ENCODE data around the gene RAP1GAP2.

The RAP1GAP2 gene

DNA sequence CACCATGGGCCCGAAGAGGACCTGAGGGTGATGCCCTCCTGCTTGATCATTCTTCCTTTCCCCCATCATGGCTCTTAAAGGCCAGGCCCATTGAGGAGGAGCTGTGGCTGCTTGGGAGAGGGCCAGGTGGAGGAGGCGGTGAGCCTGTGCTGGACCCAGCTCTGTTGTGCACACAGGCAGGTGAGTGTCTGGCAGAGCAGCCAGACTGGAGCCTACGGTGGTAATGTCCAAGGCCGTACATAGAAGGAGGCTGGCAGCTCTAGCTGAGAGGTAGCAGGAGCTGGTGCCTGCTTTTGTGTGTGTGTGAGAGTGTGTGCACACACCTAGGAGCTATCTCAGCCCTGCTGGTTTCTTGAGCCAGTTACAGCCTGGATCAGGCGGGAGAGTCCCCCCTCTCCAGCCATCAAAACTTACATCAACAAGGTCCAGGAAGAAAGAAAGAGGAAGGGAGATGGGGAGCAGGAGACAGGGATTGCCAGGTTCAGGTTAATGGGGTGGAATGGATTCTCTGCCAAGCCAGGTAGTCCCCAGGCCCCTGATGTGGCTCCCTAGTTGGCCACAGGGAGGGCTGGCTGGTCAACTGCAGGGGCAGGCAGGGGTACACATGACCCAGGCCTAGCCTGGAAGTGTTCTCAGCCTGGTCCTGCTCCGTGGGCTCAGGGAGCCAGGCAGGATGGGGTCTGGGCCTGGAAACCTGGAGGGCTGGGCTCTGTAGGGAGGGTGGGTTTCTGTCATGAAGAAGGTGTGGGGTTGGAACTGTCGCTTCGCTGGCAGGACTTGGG is 107.1 kb downstream of the RAP1GAP2 start:
- no peaks in the 10 kb centered on the region for H3K27me3 ChIP-seq (ENCODE audit: control insufficient read depth, insufficient read depth, low read length)
- H3K27ac ChIP-seq (ENCODE audit: low read depth, low read length) = no peak overlapping the region
- H3K9me3 ChIP-seq (ENCODE audit: control insufficient read depth, insufficient read depth, low read length) = no peaks in the 10 kb centered on the region
- peaks cover 1% of the 10 kb centered on the region; the same call in 1 of the 2 replicates for H3K4me1 ChIP-seq (ENCODE audit: control insufficient read depth, insufficient read depth, low read length)
- peaks cover 18% of the 10 kb centered on the region for H3K36me3 ChIP-seq (ENCODE audit: control insufficient read depth, insufficient read depth, low read length)
- H3K9ac ChIP-seq (ENCODE audit: low read depth, low read length) = no peak overlapping the region
- H3K4me3 ChIP-seq (ENCODE audit: low read depth, low read length) = no peak overlapping the region

DNA sequence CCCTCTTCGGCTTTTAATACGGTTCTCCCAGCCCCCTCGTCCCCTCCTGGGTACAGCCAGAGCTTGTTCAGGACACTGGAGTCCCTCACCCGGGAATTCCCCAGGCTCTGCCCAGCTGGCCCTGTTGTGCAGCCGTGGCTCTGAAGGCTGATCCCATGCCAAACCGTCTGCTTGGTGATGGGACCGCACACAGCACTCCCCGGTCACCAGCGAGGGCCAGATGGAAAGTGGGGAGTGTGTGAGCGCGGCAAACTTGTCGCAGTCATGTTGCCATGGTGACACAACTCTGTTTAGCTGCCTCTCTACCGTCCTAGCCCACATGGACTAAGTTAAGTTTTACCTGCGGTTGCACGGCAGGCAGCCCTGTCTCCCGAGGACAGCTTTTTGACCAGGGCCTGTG is 107.9 kb downstream of the RAP1GAP2 start:
- no peaks in the 10 kb centered on the region; the same call in 1 of the 2 replicates for H3K4me1 ChIP-seq (ENCODE audit: control insufficient read depth, insufficient read depth, low read length)
- H3K9me3 ChIP-seq (ENCODE audit: control insufficient read depth, insufficient read depth, low read length) = no peaks in the 10 kb centered on the region
- no peaks in the 10 kb centered on the region for H3K27me3 ChIP-seq (ENCODE audit: control insufficient read depth, insufficient read depth, low read length)
- H3K9ac ChIP-seq (ENCODE audit: low read depth, low read length) = no peak overlapping the region
- no peak overlapping the region for H3K27ac ChIP-seq (ENCODE audit: low read depth, low read length)
- H3K36me3 ChIP-seq (ENCODE audit: control insufficient read depth, insufficient read depth, low read length) = peaks cover 19% of the 10 kb centered on the region
- H3K4me3 ChIP-seq (ENCODE audit: low read depth, low read length) = no peak overlapping the region

DNA sequence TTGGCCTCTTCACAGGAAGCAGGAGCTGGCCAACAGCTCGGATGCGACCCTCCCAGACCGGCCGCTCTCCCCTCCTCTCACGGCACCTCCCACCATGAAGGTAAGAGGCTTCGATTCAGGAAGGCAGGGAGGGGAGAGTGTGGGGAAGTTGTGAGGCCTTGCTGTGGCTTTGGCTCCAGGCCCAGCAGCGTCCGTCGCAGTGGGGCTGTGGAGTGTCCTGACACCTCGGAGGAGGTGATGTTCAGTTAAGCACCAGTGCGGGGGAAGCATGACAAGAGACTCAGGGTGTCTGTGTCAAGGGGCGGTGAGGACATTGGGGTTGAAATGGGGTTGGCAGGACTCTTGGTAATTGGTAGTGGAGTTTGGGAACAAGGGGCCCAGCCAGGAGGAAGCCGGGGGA is 109.0 kb downstream of the RAP1GAP2 start:
- Histone ChIP-seq H3K9me3 (ENCODE audit: control insufficient read depth, insufficient read depth, low read length) (no peaks in the 10 kb centered on the region), H3K4me3 (ENCODE audit: low read depth, low read length) (no peak overlapping the region), H3K27me3 (ENCODE audit: control insufficient read depth, insufficient read depth, low read length) (no peaks in the 10 kb centered on the region), H3K4me1 (ENCODE audit: control insufficient read depth, insufficient read depth, low read length) (no peaks in the 10 kb centered on the region; the same call in 1 of the 2 replicates), H3K27ac (ENCODE audit: low read depth, low read length) (no peak overlapping the region), H3K9ac (ENCODE audit: low read depth, low read length) (no peak overlapping the region), H3K36me3 (ENCODE audit: control insufficient read depth, insufficient read depth, low read length) (peaks cover 19% of the 10 kb centered on the region)

DNA sequence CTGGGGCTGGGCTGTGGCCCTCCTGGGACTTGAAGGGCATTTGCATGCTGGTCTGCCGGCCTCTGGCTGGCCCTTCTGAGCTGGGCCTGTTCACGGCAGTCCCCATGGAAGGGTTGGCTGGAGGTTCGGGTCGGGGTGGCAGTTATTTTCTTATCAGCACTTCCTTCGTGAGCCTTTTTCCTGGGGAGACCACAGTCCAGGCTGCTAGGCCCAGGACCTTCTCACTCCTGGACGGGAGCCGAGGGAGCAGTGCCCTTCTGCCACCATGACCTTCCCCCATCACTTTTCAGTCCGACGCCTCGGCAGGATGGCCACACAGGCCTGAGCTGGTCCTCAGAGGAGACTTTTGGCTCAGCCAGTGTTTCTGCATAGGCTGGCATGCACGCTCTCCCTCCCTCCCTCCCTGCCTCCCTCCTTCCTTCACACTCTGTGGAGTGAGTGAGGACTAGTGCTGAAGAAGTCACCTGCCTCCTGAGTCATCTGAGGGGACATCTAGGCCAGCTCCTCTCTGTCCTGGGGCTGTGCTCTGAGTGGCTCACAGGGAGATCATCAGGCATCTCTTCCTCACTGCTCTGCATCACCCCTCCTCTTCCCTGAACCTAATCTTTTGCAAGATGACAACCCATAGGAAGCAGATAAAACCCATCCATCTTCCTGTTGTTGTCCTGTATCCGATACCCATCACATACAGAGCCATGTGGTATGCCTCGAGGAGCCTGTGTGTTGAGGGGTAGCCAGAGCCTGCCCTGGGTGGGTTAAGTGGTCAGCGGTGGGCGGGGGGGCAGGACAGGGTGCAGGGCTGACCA is 109.7 kb downstream of the RAP1GAP2 start:
- Histone ChIP-seq H3K4me3 (ENCODE audit: low read depth, low read length) (no peak overlapping the region), H3K4me1 (ENCODE audit: control insufficient read depth, insufficient read depth, low read length) (no peaks in the 10 kb centered on the region; the same call in 1 of the 2 replicates), H3K36me3 (ENCODE audit: control insufficient read depth, insufficient read depth, low read length) (peaks cover 19% of the 10 kb centered on the region), H3K27me3 (ENCODE audit: control insufficient read depth, insufficient read depth, low read length) (no peaks in the 10 kb centered on the region), H3K9ac (ENCODE audit: low read depth, low read length) (no peak overlapping the region), H3K27ac (ENCODE audit: low read depth, low read length) (no peak overlapping the region), H3K9me3 (ENCODE audit: control insufficient read depth, insufficient read depth, low read length) (no peaks in the 10 kb centered on the region)

DNA sequence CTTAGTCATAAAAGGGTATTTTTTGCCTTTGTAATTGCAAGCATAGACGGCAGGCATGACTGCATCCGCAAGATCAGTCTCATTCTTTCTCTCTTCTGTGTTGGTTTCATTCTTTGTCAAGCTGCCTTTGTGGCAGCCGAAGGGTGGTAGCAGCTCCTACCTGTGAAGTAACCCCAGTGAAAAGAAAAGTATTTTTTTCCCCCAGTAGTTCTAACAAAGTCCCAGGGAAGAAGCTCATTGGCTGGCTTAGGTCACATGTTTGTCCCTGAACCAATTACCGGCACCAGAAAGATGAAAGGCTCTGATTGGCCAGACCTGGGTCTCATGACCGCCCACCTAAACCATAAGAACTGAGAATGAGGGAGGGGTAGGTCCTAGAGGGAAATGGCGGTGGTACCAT is 110.7 kb downstream of the RAP1GAP2 start:
- Histone ChIP-seq H3K9ac (ENCODE audit: low read depth, low read length) (no peak overlapping the region), H3K27ac (ENCODE audit: low read depth, low read length) (no peak overlapping the region), H3K9me3 (ENCODE audit: control insufficient read depth, insufficient read depth, low read length) (no peaks in the 10 kb centered on the region), H3K36me3 (ENCODE audit: control insufficient read depth, insufficient read depth, low read length) (peaks cover 22% of the 10 kb centered on the region), H3K27me3 (ENCODE audit: control insufficient read depth, insufficient read depth, low read length) (no peaks in the 10 kb centered on the region), H3K4me1 (ENCODE audit: control insufficient read depth, insufficient read depth, low read length) (no peaks in the 10 kb centered on the region; the same call in 1 of the 2 replicates), H3K4me3 (ENCODE audit: low read depth, low read length) (no peak overlapping the region)

DNA sequence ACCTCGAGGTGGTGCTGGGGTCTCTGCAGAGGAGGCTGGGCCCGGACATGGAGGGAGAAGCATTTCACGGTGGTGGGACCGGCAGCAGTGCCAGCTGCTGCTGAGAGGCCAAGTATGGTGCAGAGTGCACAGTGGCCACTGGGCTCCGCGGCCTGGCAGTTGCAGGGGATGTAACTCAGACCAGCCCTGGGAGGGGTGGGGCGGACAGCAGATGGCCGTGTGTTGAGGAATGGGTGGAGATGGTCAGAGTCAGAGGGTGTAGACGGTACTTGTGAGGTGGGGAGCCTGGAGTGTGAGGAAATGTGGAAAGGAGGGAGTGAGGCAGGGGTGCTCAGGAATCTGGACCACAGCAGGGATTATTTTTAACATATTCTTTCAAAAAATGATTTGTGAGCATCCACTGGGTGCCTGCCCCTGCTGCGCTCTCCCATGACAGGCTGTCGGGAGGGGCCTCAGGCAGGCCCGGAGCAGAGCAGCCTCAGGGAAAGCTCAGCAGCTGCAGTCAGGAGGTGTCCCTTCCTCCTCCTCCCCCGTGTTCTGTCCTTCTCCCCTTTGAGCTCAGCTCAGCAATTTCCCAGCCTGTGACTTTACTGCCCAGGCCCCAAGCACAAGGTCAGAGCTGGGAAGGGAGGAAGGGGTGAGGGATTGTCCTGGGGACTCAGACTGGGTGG is 113.1 kb downstream of the RAP1GAP2 start:
- H3K4me1 ChIP-seq (ENCODE audit: control insufficient read depth, insufficient read depth, low read length) = no peaks in the 10 kb centered on the region
- H3K4me3 ChIP-seq (ENCODE audit: low read depth, low read length) = no peak overlapping the region
- H3K9me3 ChIP-seq (ENCODE audit: control insufficient read depth, insufficient read depth, low read length) = no peaks in the 10 kb centered on the region
- H3K9ac ChIP-seq (ENCODE audit: low read depth, low read length) = no peak overlapping the region
- no peaks in the 10 kb centered on the region for H3K27me3 ChIP-seq (ENCODE audit: control insufficient read depth, insufficient read depth, low read length)
- peaks cover 23% of the 10 kb centered on the region for H3K36me3 ChIP-seq (ENCODE audit: control insufficient read depth, insufficient read depth, low read length)
- H3K27ac ChIP-seq (ENCODE audit: low read depth, low read length) = no peak overlapping the region

DNA sequence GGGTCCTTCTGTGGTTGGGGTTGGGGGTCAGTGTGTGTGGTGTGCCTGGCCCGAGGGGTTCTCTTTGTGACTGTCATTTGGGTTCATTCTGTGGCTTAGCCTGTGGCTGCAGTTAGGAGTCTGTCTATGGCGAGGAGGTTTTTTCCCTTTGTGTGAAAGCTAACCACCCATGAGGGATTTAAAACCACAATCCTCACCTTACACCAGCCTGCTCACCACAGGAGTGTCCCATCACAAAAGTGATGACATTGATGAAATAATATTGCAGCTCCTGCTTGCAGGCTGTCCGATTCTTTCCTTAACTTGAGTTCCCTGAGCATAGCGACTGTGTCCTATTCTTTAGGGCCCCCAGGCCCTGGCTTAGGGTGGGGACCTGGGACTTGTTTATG is 113.6 kb downstream of the RAP1GAP2 start:
- Histone ChIP-seq H3K36me3 (ENCODE audit: control insufficient read depth, insufficient read depth, low read length) (peaks cover 23% of the 10 kb centered on the region), H3K27ac (ENCODE audit: low read depth, low read length) (no peak overlapping the region), H3K27me3 (ENCODE audit: control insufficient read depth, insufficient read depth, low read length) (no peaks in the 10 kb centered on the region), H3K9me3 (ENCODE audit: control insufficient read depth, insufficient read depth, low read length) (no peaks in the 10 kb centered on the region), H3K9ac (ENCODE audit: low read depth, low read length) (no peak overlapping the region), H3K4me3 (ENCODE audit: low read depth, low read length) (no peak overlapping the region), H3K4me1 (ENCODE audit: control insufficient read depth, insufficient read depth, low read length) (no peaks in the 10 kb centered on the region)

DNA sequence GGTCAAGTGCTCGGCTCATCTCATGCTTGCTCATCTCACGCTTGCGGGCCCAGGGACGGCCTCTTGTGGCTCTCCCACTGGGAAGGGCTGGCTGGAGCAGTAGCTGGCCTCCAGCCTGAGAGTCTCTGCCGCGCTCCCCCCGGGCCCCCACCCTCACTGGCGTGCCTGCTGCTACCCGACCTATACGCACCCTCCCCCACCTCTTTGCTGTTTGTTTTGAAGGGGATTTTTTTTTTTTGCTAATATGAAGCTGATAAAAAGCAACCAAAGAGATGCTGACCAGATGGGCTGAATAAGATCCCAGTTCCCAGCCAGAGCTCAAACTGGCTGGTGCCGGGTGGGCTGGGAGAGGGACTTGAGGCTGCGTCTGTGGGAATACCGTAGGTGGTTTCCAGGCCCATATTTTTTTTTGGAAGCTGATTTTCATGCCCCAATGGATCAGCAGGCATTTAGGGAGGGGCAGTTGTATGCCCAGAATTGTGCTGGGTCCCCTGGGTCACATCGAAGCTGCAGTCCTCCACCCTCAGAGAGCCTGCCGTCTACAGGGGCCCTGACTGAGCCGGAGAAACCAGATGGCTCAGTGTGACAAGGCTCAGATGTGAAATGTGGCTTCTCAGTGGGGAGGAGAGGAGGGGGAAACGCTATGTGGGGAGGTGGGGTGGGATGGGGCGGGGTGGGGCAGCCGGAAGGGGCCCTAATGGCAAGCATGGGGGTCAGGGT is 115.0 kb downstream of the RAP1GAP2 start:
- no peak overlapping the region for H3K9ac ChIP-seq (ENCODE audit: low read depth, low read length)
- no peak overlapping the region for H3K4me3 ChIP-seq (ENCODE audit: low read depth, low read length)
- no peaks in the 10 kb centered on the region for H3K4me1 ChIP-seq (ENCODE audit: control insufficient read depth, insufficient read depth, low read length)
- H3K27ac ChIP-seq (ENCODE audit: low read depth, low read length) = no peak overlapping the region
- no peaks in the 10 kb centered on the region for H3K9me3 ChIP-seq (ENCODE audit: control insufficient read depth, insufficient read depth, low read length)
- H3K36me3 ChIP-seq (ENCODE audit: control insufficient read depth, insufficient read depth, low read length) = peaks cover 21% of the 10 kb centered on the region
- no peaks in the 10 kb centered on the region for H3K27me3 ChIP-seq (ENCODE audit: control insufficient read depth, insufficient read depth, low read length)

DNA sequence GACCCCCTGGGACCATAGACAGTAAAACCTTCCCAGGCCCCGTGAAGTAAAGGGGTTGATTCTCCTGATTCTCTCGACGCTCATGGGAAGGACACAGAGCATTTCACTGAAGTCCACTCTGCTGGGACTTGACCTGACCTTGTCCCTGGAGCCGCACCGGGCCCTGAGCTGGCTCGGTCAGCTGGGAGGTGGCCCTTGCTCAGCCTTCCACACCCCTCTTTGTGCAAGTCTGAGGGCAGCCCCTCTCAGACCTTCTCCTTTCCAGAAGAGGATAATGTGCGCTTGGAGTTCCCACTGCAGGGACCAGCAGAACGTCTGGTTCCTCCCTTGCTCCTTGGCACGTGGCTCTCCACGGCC is 115.5 kb downstream of the RAP1GAP2 start:
- Histone ChIP-seq H3K36me3 (ENCODE audit: control insufficient read depth, insufficient read depth, low read length) (peaks cover 19% of the 10 kb centered on the region), H3K9ac (ENCODE audit: low read depth, low read length) (no peak overlapping the region), H3K4me1 (ENCODE audit: control insufficient read depth, insufficient read depth, low read length) (no peaks in the 10 kb centered on the region), H3K27ac (ENCODE audit: low read depth, low read length) (no peak overlapping the region), H3K4me3 (ENCODE audit: low read depth, low read length) (no peak overlapping the region), H3K27me3 (ENCODE audit: control insufficient read depth, insufficient read depth, low read length) (no peaks in the 10 kb centered on the region), H3K9me3 (ENCODE audit: control insufficient read depth, insufficient read depth, low read length) (no peaks in the 10 kb centered on the region)

DNA sequence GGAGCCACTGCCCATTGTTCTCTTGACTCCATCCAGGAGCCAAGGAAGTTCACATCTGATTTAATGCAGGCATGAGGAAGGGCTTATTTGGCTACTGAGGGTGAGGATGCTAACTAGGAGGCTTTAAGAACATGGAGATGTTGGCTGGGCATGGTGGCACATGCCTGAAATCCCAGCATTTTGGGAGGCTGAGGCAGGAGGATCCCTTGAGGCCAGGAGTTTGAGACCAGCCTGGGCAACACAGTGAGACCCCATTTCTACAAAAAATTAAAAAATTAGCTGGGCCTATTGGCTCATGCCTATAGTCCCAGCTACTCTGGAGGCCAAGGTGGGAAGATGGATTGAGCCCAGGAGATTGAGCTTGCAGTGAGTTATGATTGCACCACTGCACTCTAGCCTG is 116.5 kb downstream of the RAP1GAP2 start:
- Histone ChIP-seq H3K9me3 (ENCODE audit: control insufficient read depth, insufficient read depth, low read length) (no peaks in the 10 kb centered on the region), H3K36me3 (ENCODE audit: control insufficient read depth, insufficient read depth, low read length) (peaks cover 17% of the 10 kb centered on the region; the same call in 1 of the 2 replicates), H3K4me1 (ENCODE audit: control insufficient read depth, insufficient read depth, low read length) (no peaks in the 10 kb centered on the region), H3K4me3 (ENCODE audit: low read depth, low read length) (no peak overlapping the region), H3K27ac (ENCODE audit: low read depth, low read length) (no peak overlapping the region), H3K9ac (ENCODE audit: low read depth, low read length) (no peak overlapping the region), H3K27me3 (ENCODE audit: control insufficient read depth, insufficient read depth, low read length) (no peaks in the 10 kb centered on the region)
